SK-N-MC (cell line): ENCODE data around the gene KRTAP10-10.
"Not testable (repeated sequence)": the region's sequence is repeated elsewhere in the genome, so short reads cannot be mapped to it uniquely, and the experiment has no call there.

Experiments
- DNase-seq: peaks from one replicate; pipeline ENCODE4 v3.0.0-alpha.2; 2011; ENCODE audit warnings: low read depth, low spot score
- H3K27ac ChIP-seq: fragments of 200-600 bp; sonication (generic); 2 replicates; pipeline ENCODE4 v1.5.1; 2016; ENCODE audit warnings: mixed run types
- H3K36me3 ChIP-seq: fragments of 200-600 bp; sonication (generic); 2 replicates; pipeline ENCODE4 v1.6.1; 2017; ENCODE audit warnings: antibody characterized with exemption, low read length, mixed read lengths; ENCODE audit not compliant: insufficient read depth
- H3K4me3 ChIP-seq: fragments of 200-600 bp; sonication (generic); 2 replicates; pipeline ENCODE4 v1.5.1; 2016
- H3K9ac ChIP-seq: fragments of 200-600 bp; sonication (generic); 2 replicates; pipeline ENCODE4 v1.8.0; 2017; ENCODE audit warnings: mixed run types, mixed read lengths; ENCODE audit not compliant: insufficient read length
- H3K9me3 ChIP-seq: fragments of 200-600 bp; sonication (generic); 2 replicates; pipeline ENCODE4 v1.6.1; 2017; ENCODE audit warnings: low read depth, mild to moderate bottlenecking, antibody characterized with exemption, low read length, moderate library complexity, mixed read lengths
- EZH2 ChIP-seq: fragments of 200-600 bp; sonication (generic); IDR thresholded peaks from one replicate; pipeline ENCODE4 v1.6.1; 2017; ENCODE audit warnings: antibody characterized with exemption
- FOXP2 ChIP-seq: optimal IDR thresholded peaks from 2 replicates; pipeline ENCODE3; 2011; ENCODE audit warnings: mild to moderate bottlenecking, moderate library complexity; ENCODE audit not compliant: insufficient read depth; ENCODE audit errors: extremely low read length, control extremely low read depth
- POLR2AphosphoS5 ChIP-seq: IDR thresholded peaks from 2 replicates; pipeline ENCODE4 v1.6.1; 2012; ENCODE audit warnings: mild to moderate bottlenecking, low read depth, low read length, borderline replicate concordance

Gene KRTAP10-10

DNA sequence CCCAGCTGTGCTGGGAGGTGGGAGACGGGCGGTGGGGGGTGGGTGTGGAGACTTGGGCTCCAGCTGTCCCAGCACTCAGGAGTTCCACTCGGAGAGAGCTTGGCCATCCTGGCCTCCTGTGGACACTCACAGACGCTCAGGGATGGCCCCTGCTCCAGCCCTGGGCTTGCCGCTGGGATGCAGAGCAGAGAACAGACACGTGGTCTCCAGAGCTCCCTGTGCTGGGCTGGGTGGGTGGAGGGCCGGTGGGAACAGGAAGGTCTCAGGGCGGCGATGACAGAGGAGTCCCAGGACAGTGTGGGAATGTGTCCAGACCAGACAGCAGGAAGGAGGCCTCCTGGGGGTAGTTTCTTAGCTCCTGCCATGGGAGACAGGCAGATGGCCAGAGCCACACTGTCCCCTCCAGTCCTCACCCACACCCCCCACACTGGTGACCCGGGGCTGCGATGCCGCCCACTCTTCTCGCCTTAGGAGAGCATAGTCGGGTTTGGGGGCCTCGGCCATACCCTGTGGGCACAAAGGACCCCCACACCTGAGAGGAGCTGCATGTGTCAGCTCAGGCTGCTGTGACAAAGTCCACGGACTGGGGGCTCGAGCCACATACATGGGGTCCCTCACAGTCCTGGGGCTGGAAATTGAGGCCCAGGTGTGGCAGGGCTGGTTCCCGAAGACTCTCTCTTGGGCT, 8.3 kb upstream of the KRTAP10-10 start:
- no peak for TF ChIP-seq FOXP2
- H3K36me3 ChIP-seq, result peaks cover 19% of the 10 kb centered on the region
- H3K9ac ChIP-seq, result no peak overlapping the region
- H3K9me3 ChIP-seq, result peaks cover 4% of the 10 kb centered on the region; the same call in 1 of the 2 replicates
- no peak overlapping the region for H3K27ac ChIP-seq
- DNase-seq, result no peak
- H3K4me3 ChIP-seq, result no peak overlapping the region

DNA sequence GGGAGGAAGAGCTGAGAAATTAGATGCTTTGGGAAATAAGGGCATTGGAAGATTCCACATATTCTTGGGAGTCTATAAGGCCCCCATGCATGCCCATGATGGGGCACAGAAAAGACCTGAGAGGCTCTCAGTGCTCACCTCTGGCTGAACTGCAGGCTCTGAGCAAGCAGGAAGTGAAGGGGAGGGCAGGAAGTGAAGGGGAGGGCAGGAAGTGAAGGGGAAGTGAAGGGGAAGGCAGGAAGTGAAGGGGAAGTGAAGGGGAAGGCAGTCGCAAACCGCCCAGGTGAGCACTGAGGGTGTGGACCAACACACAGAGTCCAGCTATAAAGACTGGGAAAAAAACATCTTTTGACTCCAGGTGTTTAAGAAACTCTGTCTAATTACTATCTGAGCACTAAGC, 6.7 kb upstream of the KRTAP10-10 start:
- no peak for TF ChIP-seq POLR2AphosphoS5
- TF ChIP-seq EZH2, result no peak
- no peak for TF ChIP-seq FOXP2
- no peak for DNase-seq
- H3K36me3 ChIP-seq, result peaks cover 19% of the 10 kb centered on the region
- H3K9ac ChIP-seq, result no peak overlapping the region
- H3K4me3 ChIP-seq, result no peak overlapping the region
- H3K27ac ChIP-seq, result no peak overlapping the region
- no peaks in the 10 kb centered on the region for H3K9me3 ChIP-seq

GRCh38 chr21:44632067-44632466, 5.1 kb upstream of the KRTAP10-10 start:
- no peak overlapping the region for H3K4me3 ChIP-seq
- H3K36me3 ChIP-seq, result peaks cover 19% of the 10 kb centered on the region
- no peak for DNase-seq
- H3K27ac ChIP-seq, result no peak overlapping the region
- H3K9me3 ChIP-seq, result no peaks in the 10 kb centered on the region
- H3K9ac ChIP-seq, result no peak overlapping the region
- TF ChIP-seq EZH2 (no peak), FOXP2 (no peak), POLR2AphosphoS5 (no peak)

- Histone ChIP-seq H3K9ac (no peak overlapping the region), H3K36me3 (peaks cover 3% of the 10 kb centered on the region; the same call in 1 of the 2 replicates), H3K4me3 (no peak overlapping the region), H3K27ac (no peak overlapping the region), H3K9me3 (no peaks in the 10 kb centered on the region)
- TF ChIP-seq FOXP2 (no peak), POLR2AphosphoS5 (no peak), EZH2 (no peak)
- no peak for DNase-seq
These were observed 743 bp upstream of the KRTAP10-10 start for GRCh38 chr21:44636209-44637017.

- not testable (repeated sequence) for H3K27ac ChIP-seq, H3K9me3 ChIP-seq, DNase-seq
These were observed 744 bp downstream of the KRTAP10-10 start for GRCh38 chr21:44637851-44638348.

GRCh38 chr21:44638506-44639330, 1.6 kb downstream of the KRTAP10-10 start:
- H3K9me3 ChIP-seq, H3K9ac ChIP-seq, DNase-seq, H3K36me3 ChIP-seq, H3K27ac ChIP-seq, H3K4me3 ChIP-seq: not testable (repeated sequence)

More at GRCh38 chr21:44637851-44638348, 744 bp downstream of the KRTAP10-10 start:
- not testable (repeated sequence) for H3K4me3 ChIP-seq, H3K9ac ChIP-seq, H3K36me3 ChIP-seq

- Histone ChIP-seq H3K9ac (no peak overlapping the region), H3K36me3 (peaks cover 3% of the 10 kb centered on the region), H3K4me3 (no peak overlapping the region), H3K9me3 (peaks cover 2% of the 10 kb centered on the region; the same call in 1 of the 2 replicates), H3K27ac (no peak overlapping the region)
- DNase-seq, result no peak
- TF ChIP-seq POLR2AphosphoS5, result no peak
- no peak for TF ChIP-seq FOXP2
- no peak for TF ChIP-seq EZH2
These were observed 2.1 kb downstream of the KRTAP10-10 start for GRCh38 chr21:44639331-44639655.

- Histone ChIP-seq H3K9me3 (peaks cover 6% of the 10 kb centered on the region; the same call in 1 of the 2 replicates), H3K36me3 (peaks cover 10% of the 10 kb centered on the region), H3K4me3 (no peak overlapping the region), H3K9ac (no peak overlapping the region), H3K27ac (no peak overlapping the region)
- DNase-seq, result no peak
- TF ChIP-seq POLR2AphosphoS5, result no peak
- no peak for TF ChIP-seq EZH2
- TF ChIP-seq FOXP2, result no peak
These were observed 3.6 kb downstream of the KRTAP10-10 start for GRCh38 chr21:44640761-44641160.
